ENCODE measurements around the gene PSMD1. TPM values are rescaled to one million over a fixed set of nuclear protein-coding genes. Genes with fewer than 3 reads are reported as not detected.
"Not testable (repeated sequence)": the region's sequence is repeated elsewhere in the genome, so short reads cannot be mapped to it uniquely, and the experiment has no call there.

PSMD1 gene
- total and polyA plus RNA-seq, 11 donors, result 33.2 to 124 (median 86.1) TPM

DNA sequence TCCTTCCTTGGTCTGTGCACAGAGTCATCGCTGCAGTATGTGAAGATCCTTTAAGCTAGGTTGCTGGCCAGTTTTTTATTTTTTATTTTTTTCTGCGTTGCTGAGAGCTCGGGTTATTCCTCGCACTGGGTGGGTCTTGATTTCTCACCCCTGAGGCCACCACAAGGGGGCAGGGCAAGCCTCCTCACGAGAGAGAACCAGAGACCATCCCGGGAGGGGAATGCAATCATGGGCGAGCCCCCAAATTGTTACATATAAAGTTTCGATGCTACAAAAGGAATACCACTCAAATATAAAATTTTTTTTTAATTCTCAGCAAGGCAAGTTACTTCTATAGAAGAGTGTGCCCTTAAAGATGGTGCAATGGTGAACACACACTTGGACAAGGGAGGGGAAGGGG lies 43.3 kb downstream of the PSMD1 start:
- Histone ChIP-seq H3K36me3 (peaks cover 0 to 66% (median 49%) of the 10 kb centered on the region in 9 donors), H3K4me3 (no peak overlapping the region), H3K27ac (no peak overlapping the region), H3K27me3 (no peaks in the 10 kb centered on the region), H3K9me3 (peaks cover 0 to 33% (median 17%) of the 10 kb centered on the region in 12 donors), H3K4me1 (peaks cover 0 to 12% (median 0%) of the 10 kb centered on the region in 12 donors)
- ATAC-seq, result no peak
- TF ChIP-seq POLR2A (IDR thresholded peaks at IDR 0.05), result no peak
- TF ChIP-seq, protein P1, sequence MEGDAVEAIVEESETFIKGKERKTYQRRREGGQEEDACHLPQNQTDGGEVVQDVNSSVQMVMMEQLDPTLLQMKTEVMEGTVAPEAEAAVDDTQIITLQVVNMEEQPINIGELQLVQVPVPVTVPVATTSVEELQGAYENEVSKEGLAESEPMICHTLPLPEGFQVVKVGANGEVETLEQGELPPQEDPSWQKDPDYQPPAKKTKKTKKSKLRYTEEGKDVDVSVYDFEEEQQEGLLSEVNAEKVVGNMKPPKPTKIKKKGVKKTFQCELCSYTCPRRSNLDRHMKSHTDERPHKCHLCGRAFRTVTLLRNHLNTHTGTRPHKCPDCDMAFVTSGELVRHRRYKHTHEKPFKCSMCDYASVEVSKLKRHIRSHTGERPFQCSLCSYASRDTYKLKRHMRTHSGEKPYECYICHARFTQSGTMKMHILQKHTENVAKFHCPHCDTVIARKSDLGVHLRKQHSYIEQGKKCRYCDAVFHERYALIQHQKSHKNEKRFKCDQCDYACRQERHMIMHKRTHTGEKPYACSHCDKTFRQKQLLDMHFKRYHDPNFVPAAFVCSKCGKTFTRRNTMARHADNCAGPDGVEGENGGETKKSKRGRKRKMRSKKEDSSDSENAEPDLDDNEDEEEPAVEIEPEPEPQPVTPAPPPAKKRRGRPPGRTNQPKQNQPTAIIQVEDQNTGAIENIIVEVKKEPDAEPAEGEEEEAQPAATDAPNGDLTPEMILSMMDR (IDR thresholded peaks at IDR 0.05), result no peak
- intact Hi-C loops (cut with DNase I), result loop anchor here in 7 of 10 donors (5.0 to 10.0 kb wide), 8 partner anchors 92 to 355 kb away; partner anchors contain the start of gene ARMC9 (in 1 of the 7)
- 97 to 98% (median 97%) methylated on average over 8 of the region's 8 CpGs for WGBS, 4 donors
- DNase-seq, result no peak

DNA sequence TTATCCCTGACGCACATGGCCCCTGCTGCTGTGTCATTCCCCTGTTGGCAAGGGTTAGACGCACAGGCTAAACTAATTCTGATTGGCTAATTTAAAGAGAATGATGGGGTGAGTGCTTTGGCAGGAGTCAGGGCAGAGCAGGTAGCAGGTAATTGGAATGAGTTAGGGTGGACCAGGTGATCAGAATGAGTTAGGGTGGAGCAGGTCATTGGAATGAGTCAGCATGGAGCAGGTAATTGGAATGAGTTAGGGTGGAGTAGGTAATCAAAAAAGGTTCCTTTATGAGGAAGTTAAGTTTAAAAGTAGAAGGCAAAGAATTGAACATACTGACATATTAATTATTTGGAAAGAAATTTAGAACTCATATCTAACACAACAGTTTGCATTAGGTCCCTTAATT lies 43.7 kb downstream of the PSMD1 start:
- not testable (repeated sequence) for DNase-seq, ATAC-seq, H3K27ac ChIP-seq, H3K4me3 ChIP-seq, H3K27me3 ChIP-seq
- 95 to 98% (median 97%) methylated on average over 2 of the region's 2 CpGs for WGBS, 4 donors
- peaks cover 0 to 33% (median 17%) of the 10 kb centered on the region in 12 donors for H3K9me3 ChIP-seq
- H3K4me1 ChIP-seq, result peaks cover 0 to 12% (median 0%) of the 10 kb centered on the region in 12 donors
- intact Hi-C loops (cut with DNase I), result loop anchor here in 7 of 10 donors (5.0 to 10.0 kb wide), 8 partner anchors 92 to 354 kb away; partner anchors contain the start of gene ARMC9 (in 1 of the 7)
- peaks cover 0 to 66% (median 49%) of the 10 kb centered on the region in 9 donors for H3K36me3 ChIP-seq

DNA sequence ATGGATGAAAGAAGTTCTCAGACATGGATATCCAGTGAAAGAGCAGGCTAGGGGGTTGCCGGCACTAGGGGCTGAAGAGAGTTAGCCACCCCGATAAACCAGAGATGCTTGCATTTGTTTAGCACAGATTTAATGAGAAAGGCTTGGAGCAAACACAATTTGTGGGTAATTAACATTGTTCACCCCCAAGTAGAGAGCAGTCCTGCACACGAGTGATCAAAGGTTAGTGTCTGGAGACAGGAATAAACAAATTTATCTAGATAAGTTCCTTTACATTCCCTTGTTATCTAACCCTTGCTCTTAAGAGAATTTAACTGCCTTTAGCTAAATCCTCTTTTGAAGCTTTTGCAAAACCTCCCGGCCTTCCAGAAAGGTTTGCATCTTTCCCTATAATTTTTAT lies 44.3 kb downstream of the PSMD1 start:
- H3K4me1 ChIP-seq, result peaks cover 0 to 12% (median 0%) of the 10 kb centered on the region in 12 donors
- peaks cover 0 to 60% (median 49%) of the 10 kb centered on the region in 9 donors for H3K36me3 ChIP-seq
- H3K9me3 ChIP-seq, result peaks cover 0 to 33% (median 17%) of the 10 kb centered on the region in 12 donors
- WGBS, 4 donors, result 95 to 99% (median 95%) methylated on average over 4 of the region's 4 CpGs
- DNase-seq, result no peak
- no peak overlapping the region for H3K4me3 ChIP-seq
- intact Hi-C loops (cut with DNase I), result loop anchor here in 7 of 10 donors (5.0 to 10.0 kb wide), 8 partner anchors 91 to 354 kb away; partner anchors contain the start of gene ARMC9 (in 1 of the 7)
- H3K27ac ChIP-seq, result no peak overlapping the region
- ATAC-seq, result no peak
- TF ChIP-seq, protein P1 (IDR thresholded peaks at IDR 0.05), result no peak
- TF ChIP-seq POLR2A (IDR thresholded peaks at IDR 0.05), result no peak
- H3K27me3 ChIP-seq, result no peaks in the 10 kb centered on the region

DNA sequence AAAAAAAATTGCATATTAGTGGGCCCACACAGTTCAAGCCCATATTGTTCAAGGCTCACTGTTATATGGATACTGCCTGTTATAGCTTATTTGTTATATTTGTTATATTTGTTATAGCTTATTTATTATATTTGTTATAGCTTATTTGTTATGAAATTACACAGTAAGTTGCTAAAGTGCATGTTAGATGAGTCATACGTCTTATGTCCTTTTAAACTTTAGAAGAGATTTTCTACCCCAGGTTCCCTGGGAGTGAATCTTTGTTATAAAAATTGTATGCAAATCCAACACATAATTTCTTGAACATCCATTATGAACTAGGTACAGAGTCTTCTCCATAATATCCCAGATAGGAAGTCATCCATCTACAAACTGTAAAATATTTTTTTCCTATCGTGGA lies 46.1 kb downstream of the PSMD1 start:
- WGBS, 4 donors, result 77 to 92% (median 88%) methylated on average over 2 of the region's 2 CpGs
- peak overlapping the region in 1 of 12 donors; percentile 65 for H3K27ac ChIP-seq

More for the DNA sequence above, 46.1 kb downstream of the PSMD1 start:
- ATAC-seq (no peak), DNase-seq (no peak)
- Histone ChIP-seq H3K27me3 (no peaks in the 10 kb centered on the region), H3K9me3 (peaks cover 0 to 31% (median 17%) of the 10 kb centered on the region in 12 donors), H3K36me3 (peaks cover 0 to 55% (median 36%) of the 10 kb centered on the region in 9 donors), H3K4me3 (no peak overlapping the region), H3K4me1 (peaks cover 0 to 16% (median 3%) of the 10 kb centered on the region in 12 donors)
- intact Hi-C loops (cut with DNase I), result loop anchor here in 8 of 10 donors (2.0 to 10.0 kb wide), 10 partner anchors 90 to 352 kb away; partner anchors contain the start of gene ARMC9 (in 1 of the 8)
- TF ChIP-seq POLR2A (IDR thresholded peaks at IDR 0.05), result no peak
- TF ChIP-seq, protein P1 (IDR thresholded peaks at IDR 0.05), result no peak
